ENCODE data around the gene RELT. TPM values are rescaled to one million over a fixed set of nuclear protein-coding genes. Genes with fewer than 3 reads are reported as not detected.

Gene RELT
- total and polyA plus RNA-seq, 2 experiments from 2014 or later = 2.0 to 6.3 TPM

- Mint-ChIP-seq H3K4me1 (peaks cover 13% of the 10 kb centered on the region), H3K4me3 (no peak overlapping the region), H3K9me3 (no peaks in the 10 kb centered on the region), H3K27ac (no peak overlapping the region), H3K27me3 (ENCODE audit: insufficient read depth, low read depth, poor library complexity) (peaks cover 1% of the 10 kb centered on the region), H3K36me3 (ENCODE audit: low read depth) (peaks cover under 1% of the 10 kb centered on the region; the same call in 2 of the 3 replicates)
- Histone ChIP-seq H4K20me1 (replicated peaks; ENCODE audit: insufficient read depth) (no peaks in the 10 kb centered on the region), H3K4me3 (no peak overlapping the region), H3F3A (replicated peaks; ENCODE audit: low read depth) (no peaks in the 10 kb centered on the region), H2AFZ (no peak overlapping the region), H3K36me3 (ENCODE audit: insufficient read depth) (no peaks in the 10 kb centered on the region), H3K27ac (ENCODE audit: low read depth) (no peak overlapping the region), H3K9me2 (ENCODE audit: insufficient read depth) (no peaks in the 10 kb centered on the region), H3K79me2 (replicated peaks; ENCODE audit: insufficient read depth) (no peaks in the 10 kb centered on the region), H3K4me2 (no peak overlapping the region), H3K27me3 (ENCODE audit: insufficient read depth) (no peaks in the 10 kb centered on the region), H3K4me1 (ENCODE audit: insufficient read depth) (peaks cover 6% of the 10 kb centered on the region)
- no peak for ATAC-seq
- DNase-seq (ENCODE audit: low spot score) = no peak
- TF ChIP-seq EZH2phosphoT487 (IDR thresholded peaks at IDR 0.05; ENCODE audit: unreplicated experiment) (no peak), JUNB (IDR thresholded peaks at IDR 0.05; ENCODE audit: unreplicated experiment) (no peak), ZNF114 (CRISPR knock-in tag; IDR thresholded peaks at IDR 0.05) (no peak), ZNF331 (CRISPR knock-in tag; IDR thresholded peaks at IDR 0.05; ENCODE audit: low read depth) (no peak), STAT1 (IDR thresholded peaks at IDR 0.05; ENCODE audit: unreplicated experiment) (no peak), CREB1 (CRISPR knock-in tag; IDR thresholded peaks at IDR 0.05; ENCODE audit: low read depth) (no peak), EZH2 (IDR thresholded peaks at IDR 0.05; ENCODE audit: low read depth, unreplicated experiment) (no peak), ETS1 (IDR thresholded peaks at IDR 0.05) (no peak), ZNF462 (CRISPR knock-in tag; IDR thresholded peaks at IDR 0.05) (no peak), POLR2AphosphoS5 (IDR thresholded peaks at IDR 0.05; ENCODE audit: low read depth) (no peak), NANOG (IDR thresholded peaks at IDR 0.05; ENCODE audit: borderline replicate concordance) (no peak), CTCF (conservative IDR thresholded peaks at IDR 0.05; ENCODE audit: low read depth in 2 of 2) (no peak)
- TF ChIP-seq, protein P1, sequence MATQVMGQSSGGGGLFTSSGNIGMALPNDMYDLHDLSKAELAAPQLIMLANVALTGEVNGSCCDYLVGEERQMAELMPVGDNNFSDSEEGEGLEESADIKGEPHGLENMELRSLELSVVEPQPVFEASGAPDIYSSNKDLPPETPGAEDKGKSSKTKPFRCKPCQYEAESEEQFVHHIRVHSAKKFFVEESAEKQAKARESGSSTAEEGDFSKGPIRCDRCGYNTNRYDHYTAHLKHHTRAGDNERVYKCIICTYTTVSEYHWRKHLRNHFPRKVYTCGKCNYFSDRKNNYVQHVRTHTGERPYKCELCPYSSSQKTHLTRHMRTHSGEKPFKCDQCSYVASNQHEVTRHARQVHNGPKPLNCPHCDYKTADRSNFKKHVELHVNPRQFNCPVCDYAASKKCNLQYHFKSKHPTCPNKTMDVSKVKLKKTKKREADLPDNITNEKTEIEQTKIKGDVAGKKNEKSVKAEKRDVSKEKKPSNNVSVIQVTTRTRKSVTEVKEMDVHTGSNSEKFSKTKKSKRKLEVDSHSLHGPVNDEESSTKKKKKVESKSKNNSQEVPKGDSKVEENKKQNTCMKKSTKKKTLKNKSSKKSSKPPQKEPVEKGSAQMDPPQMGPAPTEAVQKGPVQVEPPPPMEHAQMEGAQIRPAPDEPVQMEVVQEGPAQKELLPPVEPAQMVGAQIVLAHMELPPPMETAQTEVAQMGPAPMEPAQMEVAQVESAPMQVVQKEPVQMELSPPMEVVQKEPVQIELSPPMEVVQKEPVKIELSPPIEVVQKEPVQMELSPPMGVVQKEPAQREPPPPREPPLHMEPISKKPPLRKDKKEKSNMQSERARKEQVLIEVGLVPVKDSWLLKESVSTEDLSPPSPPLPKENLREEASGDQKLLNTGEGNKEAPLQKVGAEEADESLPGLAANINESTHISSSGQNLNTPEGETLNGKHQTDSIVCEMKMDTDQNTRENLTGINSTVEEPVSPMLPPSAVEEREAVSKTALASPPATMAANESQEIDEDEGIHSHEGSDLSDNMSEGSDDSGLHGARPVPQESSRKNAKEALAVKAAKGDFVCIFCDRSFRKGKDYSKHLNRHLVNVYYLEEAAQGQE (IDR thresholded peaks at IDR 0.05; ENCODE audit: unreplicated experiment) = no peak
Measured at GRCh38 chr11:73423506-73423905, 47.3 kb downstream of the RELT start.

Measured in GM23338 (cell line).